ENCODE data around the gene ARHGEF3.

Gene ARHGEF3

DNA sequence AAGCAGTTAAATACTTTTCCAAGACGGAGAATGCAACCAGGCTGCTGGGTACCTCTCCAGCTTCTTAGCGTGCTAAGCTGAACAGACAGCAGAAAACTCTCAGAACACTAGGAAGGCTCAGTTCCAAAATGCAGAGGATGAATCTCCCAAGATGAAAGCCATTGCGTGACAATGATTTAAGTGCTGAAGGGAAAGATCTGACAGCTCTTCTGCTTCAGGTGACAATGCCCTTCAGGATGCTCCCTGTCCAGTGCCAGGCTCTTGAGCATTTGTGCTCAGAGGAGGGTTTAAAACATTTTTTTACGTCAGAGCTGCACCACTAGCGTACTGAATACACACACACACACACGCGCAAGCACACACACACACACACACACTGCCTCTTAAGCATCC is 26.3 kb downstream of the ARHGEF3 start:
- H3K4me3 ChIP-seq (ENCODE audit: control insufficient read depth, low read depth, low read length): no peak overlapping the region
- no peak for TF ChIP-seq CTCF (conservative IDR thresholded peaks at IDR 0.05; ENCODE audit: control insufficient read depth, insufficient read depth, low read depth, low read length)
- DNase-seq (ENCODE audit: low read depth): no peak

DNA sequence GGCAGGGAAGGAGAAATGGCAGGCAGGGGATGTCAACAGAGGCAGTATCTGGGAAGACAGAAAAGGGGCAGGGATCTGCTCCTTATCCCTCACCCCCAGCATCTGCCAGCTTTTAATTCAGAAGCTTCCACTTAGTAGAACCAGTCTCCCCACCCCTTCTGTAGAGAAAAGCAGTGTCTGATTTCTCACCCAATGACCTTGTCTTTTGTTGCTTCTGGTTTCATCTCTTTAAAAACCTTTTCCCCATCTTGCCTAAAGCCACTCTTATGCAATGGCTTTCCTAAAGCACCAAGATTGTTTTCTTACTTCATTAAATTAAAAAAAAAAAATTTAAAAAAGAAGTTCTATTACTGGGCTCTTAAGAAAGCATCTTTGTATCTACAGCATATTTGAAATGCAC is 27.8 kb downstream of the ARHGEF3 start:
- no peak overlapping the region for H3K4me3 ChIP-seq (ENCODE audit: control insufficient read depth, low read depth, low read length)
- no peak for DNase-seq (ENCODE audit: low read depth)
- no peak for TF ChIP-seq CTCF (conservative IDR thresholded peaks at IDR 0.05; ENCODE audit: control insufficient read depth, insufficient read depth, low read depth, low read length)

GRCh38 chr3:56772952-56773938 is 28.5 kb downstream of the ARHGEF3 start:
- H3K4me3 ChIP-seq (ENCODE audit: control insufficient read depth, low read depth, low read length): no peak overlapping the region
- TF ChIP-seq CTCF (conservative IDR thresholded peaks at IDR 0.05; ENCODE audit: control insufficient read depth, insufficient read depth, low read depth, low read length): no peak
- DNase-seq (ENCODE audit: low read depth): no peak

GRCh38 chr3:56771376-56771775 is 30.4 kb downstream of the ARHGEF3 start:
- no peak for TF ChIP-seq CTCF (conservative IDR thresholded peaks at IDR 0.05; ENCODE audit: control insufficient read depth, insufficient read depth, low read depth, low read length)
- DNase-seq (ENCODE audit: low read depth): no peak
- H3K4me3 ChIP-seq (ENCODE audit: control insufficient read depth, low read depth, low read length): no peak overlapping the region

- DNase-seq (ENCODE audit: low read depth): no peak
- TF ChIP-seq CTCF (conservative IDR thresholded peaks at IDR 0.05; ENCODE audit: control insufficient read depth, insufficient read depth, low read depth, low read length): no peak
- H3K4me3 ChIP-seq (ENCODE audit: control insufficient read depth, low read depth, low read length): no peak overlapping the region
Observed at GRCh38 chr3:56769116-56769707, 32.5 kb downstream of the ARHGEF3 start.

GRCh38 chr3:56764904-56765547 is 36.7 kb downstream of the ARHGEF3 start:
- no peak overlapping the region for H3K4me3 ChIP-seq (ENCODE audit: control insufficient read depth, low read depth, low read length)
- TF ChIP-seq CTCF (conservative IDR thresholded peaks at IDR 0.05; ENCODE audit: control insufficient read depth, insufficient read depth, low read depth, low read length): no peak
- no peak for DNase-seq (ENCODE audit: low read depth)
